CD4-positive, alpha-beta T cell (primary cell): ENCODE measurements around the gene DOLK. TPM values are rescaled to one million over a fixed set of nuclear protein-coding genes. Genes with fewer than 3 reads are reported as not detected.

Experiments used
- ATAC-seq: fragments of 200-7000 bp; cut with Tn5 transposase; one replicate; pipeline ENCODE4 v1.10.0; 2022; ENCODE audit warnings: mild to moderate bottlenecking; ENCODE audit not compliant: poor library complexity
- CTCF ChIA-PET: fragments of 350-600 bp; sonication (Branson Sonifier 250); formaldehyde crosslinking; loops from one replicate; lab custom pipeline; 2021; ENCODE audit warnings: antibody characterized with exemption, inconsistent platforms; lab: Charles Lee
- POLR2A ChIA-PET: fragments of 350-600 bp; sonication (Branson Sonifier 250); formaldehyde crosslinking; loops from one replicate; lab custom pipeline; 2021; ENCODE audit warnings: antibody characterized with exemption, inconsistent platforms; lab: Charles Lee
- DNase-seq, 14 experiments: peaks; one replicate each; pipeline ENCODE4 v3.0.0-alpha.2; 2013 to 2020; ENCODE audit warnings: mixed read lengths in 2 of 14
- H3K27ac ChIP-seq, 2 donors: one replicate each; pipeline versions ENCODE4 v1.5.1 to v1.7.0; 2013; ENCODE audit warnings: low read length in 2 of 2, low read depth in 1 of 2, mild to moderate bottlenecking in 1 of 2
- H3K27me3 ChIP-seq, 2 experiments: 1 replicate in 1 of 2; 2 replicates in 1 of 2; pipeline versions ENCODE4 v1.6.1 to v1.7.0; 2013; ENCODE audit warnings: low read length in 2 of 2, control low read depth in 1 of 2, mild to moderate bottlenecking in 1 of 2, moderate library complexity in 1 of 2; ENCODE audit not compliant: insufficient read depth in 2 of 2, control insufficient read depth in 1 of 2
- H3K36me3 ChIP-seq: one replicate; pipeline ENCODE4 v1.6.1; 2013; ENCODE audit warnings: low read length, control low read depth; ENCODE audit not compliant: insufficient read depth
- H3K4me1 ChIP-seq: one replicate; pipeline ENCODE4 v1.6.1; 2013; ENCODE audit warnings: low read length, control low read depth; ENCODE audit not compliant: insufficient read depth
- H3K4me3 ChIP-seq: one replicate; pipeline ENCODE4 v1.5.1; 2013; ENCODE audit warnings: mild to moderate bottlenecking, low read length, moderate library complexity
- H3K9me3 ChIP-seq, 2 experiments: 1 replicate in 1 of 2; 2 replicates in 1 of 2; pipeline versions ENCODE4 v1.6.1 to v1.7.0; 2013; ENCODE audit warnings: low read length in 2 of 2, mild to moderate bottlenecking in 2 of 2, control low read depth in 1 of 2, moderate library complexity in 1 of 2; ENCODE audit not compliant: control insufficient read depth in 1 of 2, insufficient read depth in 1 of 2
- H3K27ac Mint-ChIP-seq: one replicate; pipeline ENCODE4 v1.8.0; 2020; ENCODE audit warnings: mixed read lengths
- H3K27me3 Mint-ChIP-seq: one replicate; pipeline ENCODE4 v1.8.0; 2021; ENCODE audit warnings: mixed read lengths
- H3K36me3 Mint-ChIP-seq: one replicate; pipeline ENCODE4 v1.8.0; 2021; ENCODE audit warnings: low read depth, mixed read lengths
- H3K4me1 Mint-ChIP-seq: one replicate; pipeline ENCODE4 v1.8.0; 2021; ENCODE audit warnings: low read depth, mixed read lengths
- H3K4me3 Mint-ChIP-seq: one replicate; pipeline ENCODE4 v1.8.0; 2020; ENCODE audit warnings: mild to moderate bottlenecking, mixed read lengths
- H3K9me3 Mint-ChIP-seq: one replicate; pipeline ENCODE4 v1.8.0; 2020; ENCODE audit warnings: mixed read lengths
- CTCF ChIP-seq: fragments of 200-600 bp; IDR thresholded peaks from one replicate; pipeline ENCODE4 v1.8.0; 2022; ENCODE audit warnings: antibody characterized with exemption, mild to moderate bottlenecking
- intact Hi-C, 2 experiments: fragments of 100-400 bp; cut with DNase I in 1 of 2; cut with micrococcal nuclease in 1 of 2; formaldehyde crosslinking; loops; one replicate each; pipeline versions ENCODE4 v1.15.1 to v1.9.0; 2023 to 2025; cut with DNase I, micrococcal nuclease
- total RNA-seq, 174 experiments: library from RNA in 2 of 174; stranded (reverse) in 2 of 174; gene quantifications; one replicate each; pipeline ENCODE4 v1.2.3 and lab custom pipeline; 2021 to 2026

DOLK gene
- total RNA-seq, 2 experiments from 2014 or later, result 7.4 to 7.8 TPM

GRCh38 chr9:128929560-128929959, 17.8 kb downstream of the DOLK start:
- Mint-ChIP-seq H3K27ac (no peak overlapping the region), H3K9me3 (no peaks in the 10 kb centered on the region), H3K36me3 (no peaks in the 10 kb centered on the region), H3K4me1 (peaks cover 19% of the 10 kb centered on the region), H3K4me3 (no peak overlapping the region), H3K27me3 (no peaks in the 10 kb centered on the region)
- no peaks in the 10 kb centered on the region for H3K27me3 ChIP-seq
- DNase-seq (no peak), ATAC-seq (no peak)
- H3K36me3 ChIP-seq, result no peaks in the 10 kb centered on the region
- H3K4me3 ChIP-seq, result no peak overlapping the region
- ChIA-PET POLR2A (interaction anchor here (0.6 kb wide), 1 partner anchor 1216 kb away, joined by 3 read pairs; no protein-coding TSS in a partner anchor), CTCF (interaction anchor here (3.8 kb wide), 1 partner anchor 66 kb away, joined by 29 read pairs; no protein-coding TSS in a partner anchor)
- intact Hi-C loops, result loop anchor here (5.0 kb wide), 1 partner anchor 47 kb away; the partner anchor contains the start of genes KYAT1 (in 2 of the 2) and LRRC8A (in 2 of the 2)
- H3K9me3 ChIP-seq, result no peaks in the 10 kb centered on the region
- no peak overlapping the region for H3K27ac ChIP-seq
- peaks cover 16% of the 10 kb centered on the region for H3K4me1 ChIP-seq
- no peak for TF ChIP-seq CTCF

- no peaks in the 10 kb centered on the region for H3K27me3 Mint-ChIP-seq
- no peak overlapping the region for H3K27ac Mint-ChIP-seq
- no peaks in the 10 kb centered on the region for H3K36me3 Mint-ChIP-seq
- no peak overlapping the region for H3K27ac ChIP-seq
- TF ChIP-seq CTCF, result no peak
- no peaks in the 10 kb centered on the region for H3K27me3 ChIP-seq
- ChIA-PET CTCF (interaction anchor here (0.7 to 3.8 kb wide), 6 partner anchors 19 to 77 kb away, joined by 3 to 29 read pairs (median 4); partner anchors contain the start of genes DOLK and NUP188), POLR2A (interaction anchor here (0.6 to 1.9 kb wide), 3 partner anchors 65 to 1853 kb away, joined by 3 to 5 read pairs (median 3); partner anchors contain the start of gene SPOUT1)
- no peak overlapping the region for H3K4me3 ChIP-seq
- no peak for ATAC-seq
- no peaks in the 10 kb centered on the region for H3K9me3 Mint-ChIP-seq
- peaks cover 19% of the 10 kb centered on the region for H3K4me1 Mint-ChIP-seq
- peaks cover 16% of the 10 kb centered on the region for H3K4me1 ChIP-seq
- DNase-seq, result no peak
- intact Hi-C loops, result loop anchor here (1.0 to 5.0 kb wide), 4 partner anchors 46 to 280 kb away; partner anchors contain the start of genes KYAT1 (in 2 of the 2) and LRRC8A (in 2 of the 2)
- H3K4me3 Mint-ChIP-seq, result no peak overlapping the region
- H3K36me3 ChIP-seq, result no peaks in the 10 kb centered on the region
- no peaks in the 10 kb centered on the region for H3K9me3 ChIP-seq
Measured at GRCh38 chr9:128928624-128929023, 18.8 kb downstream of the DOLK start.

GRCh38 chr9:128927731-128928411, 19.5 kb downstream of the DOLK start:
- peak; percentile 98 for TF ChIP-seq CTCF
- no peak overlapping the region for H3K4me3 Mint-ChIP-seq
- intact Hi-C loops, result loop anchor here (1.0 to 5.0 kb wide), 4 partner anchors 46 to 280 kb away; partner anchors contain the start of genes KYAT1 (in 2 of the 2) and LRRC8A (in 2 of the 2)
- peak; percentile 84 for ATAC-seq
- no peaks in the 10 kb centered on the region for H3K27me3 ChIP-seq
- H3K4me1 ChIP-seq, result peaks cover 16% of the 10 kb centered on the region
- H3K27ac ChIP-seq, result no peak overlapping the region
- H3K36me3 Mint-ChIP-seq, result no peaks in the 10 kb centered on the region
- POLR2A ChIA-PET, result interaction anchor here (0.6 to 1.9 kb wide), 3 partner anchors 64 to 1853 kb away, joined by 3 to 5 read pairs (median 3); partner anchors contain the start of gene SPOUT1
- no peaks in the 10 kb centered on the region for H3K27me3 Mint-ChIP-seq
- H3K4me3 ChIP-seq, result no peak overlapping the region
- no peaks in the 10 kb centered on the region for H3K9me3 Mint-ChIP-seq
- H3K27ac Mint-ChIP-seq, result no peak overlapping the region
- peak; percentile 38 to 77 (median 46) for DNase-seq
- H3K4me1 Mint-ChIP-seq, result peaks cover 19% of the 10 kb centered on the region
- CTCF ChIA-PET, result interaction anchor here (0.7 to 3.8 kb wide), 7 partner anchors 20 to 76 kb away, joined by 3 to 29 read pairs (median 5); partner anchors contain the start of genes DOLK and NUP188
- H3K36me3 ChIP-seq, result no peaks in the 10 kb centered on the region
- H3K9me3 ChIP-seq, result no peaks in the 10 kb centered on the region
